ENCODE measurements around the gene FAM237B. TPM values are rescaled to one million over a fixed set of nuclear protein-coding genes. Genes with fewer than 3 reads are reported as not detected.
"Not testable (repeated sequence)": the region's sequence is repeated elsewhere in the genome, so short reads cannot be mapped to it uniquely, and the experiment has no call there.

The FAM237B gene
- not detected for total RNA-seq

- intact Hi-C loops (cut with DNase I): no loop called here
- ATAC-seq (peak; percentile 22), DNase-seq (ENCODE audit: low spot score) (no peak)
Measured at GRCh38 chr7:90320801-90321494, at the start of gene FAM237B. Gene FAM237B, minus strand, starts transcription at chr7:90321304. Its CDS starts 1,556 bp downstream, at chr7:90319748.

- ATAC-seq (no peak), DNase-seq (ENCODE audit: low spot score) (no peak)
- intact Hi-C loops (cut with DNase I): no loop called here
Measured at GRCh38 chr7:90351987-90352386, 30.9 kb upstream of the FAM237B start.

- ATAC-seq; DNase-seq (ENCODE audit: low spot score); intact Hi-C loops (cut with DNase I): not testable (repeated sequence)
Measured at GRCh38 chr7:90350032-90350431, 28.9 kb upstream of the FAM237B start.

- intact Hi-C loops (cut with DNase I): no loop called here
- ATAC-seq (no peak), DNase-seq (ENCODE audit: low spot score) (no peak)
Measured at GRCh38 chr7:90349305-90349704, 28.2 kb upstream of the FAM237B start.

- DNase-seq (ENCODE audit: low spot score): no peak
- ATAC-seq: no peak
- intact Hi-C loops (cut with DNase I): no loop called here
Measured at GRCh38 chr7:90347759-90348158, 26.7 kb upstream of the FAM237B start.

- ATAC-seq: peak; percentile 100
- DNase-seq (ENCODE audit: low spot score): peak; percentile 96
- intact Hi-C loops (cut with DNase I): no loop called here
Measured at GRCh38 chr7:90346336-90347125, 25.4 kb upstream of the FAM237B start, which contains the start of gene GTPBP10. Gene GTPBP10, plus strand, starts transcription at chr7:90346716. Its CDS starts 26 bp downstream, at chr7:90346742.

- intact Hi-C loops (cut with DNase I): no loop called here
- DNase-seq (ENCODE audit: low spot score): no peak
Measured at GRCh38 chr7:90345595-90346335, 24.7 kb upstream of the FAM237B start.

GRCh38 chr7:90345016-90345415 lies 23.9 kb upstream of the FAM237B start:
- intact Hi-C loops (cut with DNase I): no loop called here

More at GRCh38 chr7:90345595-90346335, 24.7 kb upstream of the FAM237B start:
- peak; percentile 62 for ATAC-seq

GRCh38 chr7:90337106-90337505 lies 16.0 kb upstream of the FAM237B start:
- ATAC-seq: no peak
- DNase-seq (ENCODE audit: low spot score): no peak
- intact Hi-C loops (cut with DNase I): no loop called here

More at GRCh38 chr7:90345016-90345415, 23.9 kb upstream of the FAM237B start:
- ATAC-seq (no peak), DNase-seq (ENCODE audit: low spot score) (no peak)

- DNase-seq (ENCODE audit: low spot score); ATAC-seq; intact Hi-C loops (cut with DNase I): not testable (repeated sequence)
Measured at GRCh38 chr7:90334926-90335325, 13.8 kb upstream of the FAM237B start.

- no peak for DNase-seq (ENCODE audit: low spot score)
- no peak for ATAC-seq
- intact Hi-C loops (cut with DNase I): no loop called here
Measured at GRCh38 chr7:90334193-90334843, 13.2 kb upstream of the FAM237B start.

GRCh38 chr7:90326500-90326899 lies 5.4 kb upstream of the FAM237B start:
- DNase-seq (ENCODE audit: low spot score) (no peak), ATAC-seq (no peak)
- intact Hi-C loops (cut with DNase I): no loop called here

GRCh38 chr7:90322837-90323236 lies 1.7 kb upstream of the FAM237B start:
- DNase-seq (ENCODE audit: low spot score): no peak
- intact Hi-C loops (cut with DNase I): no loop called here
- no peak for ATAC-seq

GRCh38 chr7:90320418-90320800 lies 695 bp downstream of the FAM237B start:
- no peak for DNase-seq (ENCODE audit: low spot score)

GRCh38 chr7:90320014-90320413 lies 1.1 kb downstream of the FAM237B start:
- no peak for ATAC-seq
- DNase-seq (ENCODE audit: low spot score): no peak
- intact Hi-C loops (cut with DNase I): no loop called here

More at GRCh38 chr7:90320418-90320800, 695 bp downstream of the FAM237B start:
- intact Hi-C loops (cut with DNase I): no loop called here
- no peak for ATAC-seq

GRCh38 chr7:90313907-90314306 lies 7.2 kb downstream of the FAM237B start:
- DNase-seq (ENCODE audit: low spot score): no peak
- ATAC-seq: no peak
- intact Hi-C loops (cut with DNase I): loop anchor here (10.0 kb wide), 1 partner anchor 111 kb away; no protein-coding TSS in a partner anchor

- no peak for ATAC-seq
- no peak for DNase-seq (ENCODE audit: low spot score)
- intact Hi-C loops (cut with DNase I): loop anchor here (10.0 kb wide), 1 partner anchor 112 kb away; no protein-coding TSS in a partner anchor
Measured at GRCh38 chr7:90312745-90313144, 8.4 kb downstream of the FAM237B start.

- DNase-seq (ENCODE audit: low spot score) (no peak), ATAC-seq (no peak)
- intact Hi-C loops (cut with DNase I): loop anchor here (10.0 kb wide), 1 partner anchor 114 kb away; no protein-coding TSS in a partner anchor
Measured at GRCh38 chr7:90311175-90311574, 9.9 kb downstream of the FAM237B start.

GRCh38 chr7:90309872-90310271 lies 11.2 kb downstream of the FAM237B start:
- intact Hi-C loops (cut with DNase I): loop anchor here (10.0 kb wide), 1 partner anchor 115 kb away; no protein-coding TSS in a partner anchor
- ATAC-seq: no peak
- no peak for DNase-seq (ENCODE audit: low spot score)
